GM19328 (cell line): ENCODE data around the gene CA10.

Experiments
- ATAC-seq: cut with Tn5 transposase; IDR thresholded peaks from one replicate; pipeline ENCODE4 v1.9.1; 2021; ENCODE audit warnings: mild to moderate bottlenecking, moderate library complexity; ENCODE audit not compliant: unreplicated experiment

CA10 gene

DNA sequence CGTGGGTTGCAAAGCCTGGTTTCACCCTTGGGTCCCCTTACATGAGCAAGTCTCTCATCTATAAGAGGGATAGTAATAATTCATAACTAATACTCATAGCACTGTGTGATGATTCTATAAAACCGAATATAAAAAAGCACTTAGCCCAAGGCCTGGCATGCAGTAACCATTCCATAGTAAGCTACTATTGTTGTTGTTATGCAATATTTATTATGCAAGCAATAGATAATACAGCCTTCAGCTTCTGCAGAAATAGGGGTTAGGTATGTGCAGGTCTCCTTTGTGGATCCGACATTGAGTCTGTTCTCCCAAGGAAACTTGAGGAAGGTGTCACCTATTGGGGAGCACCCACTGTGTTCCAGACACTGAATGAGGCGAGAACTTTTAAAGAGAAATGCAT is 497.1 kb downstream of the CA10 start:
- no peak for ATAC-seq

DNA sequence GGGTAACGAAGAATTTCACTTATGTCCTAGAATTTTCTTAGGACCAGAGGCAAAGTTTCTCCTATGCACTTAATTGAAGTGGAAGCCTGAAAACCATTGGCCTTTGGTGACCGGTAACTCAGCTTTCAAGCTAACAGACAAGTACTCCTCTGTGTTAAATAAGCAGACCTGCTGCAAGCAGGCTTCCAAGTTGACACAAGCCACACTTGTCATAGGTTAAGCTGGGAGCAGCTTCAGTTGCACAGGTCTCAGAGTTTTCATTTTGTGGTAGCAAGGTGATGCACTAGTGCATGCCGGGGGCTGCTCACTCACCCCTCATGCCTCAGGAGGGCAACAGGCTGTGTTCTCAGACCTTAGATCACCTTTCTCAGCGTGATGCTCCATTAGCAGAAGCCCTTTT is 498.2 kb downstream of the CA10 start:
- ATAC-seq, result no peak

DNA sequence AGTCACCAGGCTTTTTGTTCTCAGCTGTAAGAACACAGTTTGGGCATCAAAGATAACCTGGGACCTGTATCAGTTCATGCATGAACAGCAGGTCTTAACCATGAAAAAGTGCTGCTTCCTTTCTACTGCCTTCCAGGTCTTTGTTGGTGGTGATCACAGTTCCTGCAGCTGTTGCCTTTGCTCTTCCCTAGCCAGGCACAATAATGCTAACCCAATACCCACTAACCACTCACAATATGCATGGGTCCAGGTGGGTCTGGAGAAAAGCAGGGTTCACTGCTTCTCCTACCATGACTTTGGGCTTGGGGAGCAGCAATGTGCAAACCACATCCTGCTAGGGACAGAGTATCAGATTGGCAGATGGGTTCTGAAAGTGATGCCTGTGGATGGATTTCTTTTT is 501.3 kb downstream of the CA10 start:
- no peak for ATAC-seq

DNA sequence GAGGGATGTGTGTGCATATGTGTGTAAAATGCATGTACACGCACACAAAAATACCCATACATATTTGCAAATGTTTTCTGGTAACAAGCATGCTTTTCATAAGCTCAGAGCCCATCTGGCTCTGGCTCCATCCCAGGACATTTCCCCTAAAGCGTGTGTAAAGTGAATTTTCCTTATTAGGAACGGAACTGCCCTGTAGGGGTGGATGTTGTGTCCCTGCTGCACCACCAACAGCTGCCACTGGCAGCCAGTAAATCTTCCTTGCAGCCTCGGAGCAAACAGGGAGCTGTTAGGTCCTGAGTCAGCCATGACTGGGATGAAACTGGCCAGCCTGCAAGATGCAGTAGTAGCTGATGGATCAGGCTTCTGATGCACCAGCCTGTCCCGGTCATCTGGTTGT is 504.6 kb downstream of the CA10 start:
- ATAC-seq, result no peak

DNA sequence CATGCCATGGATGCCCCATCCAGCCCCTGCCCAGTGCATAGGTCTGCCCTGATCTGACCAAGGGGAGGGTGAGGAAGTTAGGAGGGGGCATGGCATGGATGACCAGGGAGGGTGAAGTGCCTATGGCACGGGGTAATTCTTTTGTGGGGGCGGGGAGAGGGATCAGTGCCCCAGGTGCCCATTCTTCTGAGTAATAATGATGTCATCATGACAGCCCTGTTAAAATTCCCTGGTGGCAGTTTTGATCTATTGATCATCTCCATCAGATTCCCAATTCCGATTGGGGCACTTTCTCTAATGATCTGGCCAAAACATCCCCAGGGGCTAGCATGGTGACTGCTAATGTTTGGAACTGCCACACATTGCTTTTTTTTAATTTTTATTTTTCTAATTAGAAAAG is 506.0 kb downstream of the CA10 start:
- no peak for ATAC-seq

DNA sequence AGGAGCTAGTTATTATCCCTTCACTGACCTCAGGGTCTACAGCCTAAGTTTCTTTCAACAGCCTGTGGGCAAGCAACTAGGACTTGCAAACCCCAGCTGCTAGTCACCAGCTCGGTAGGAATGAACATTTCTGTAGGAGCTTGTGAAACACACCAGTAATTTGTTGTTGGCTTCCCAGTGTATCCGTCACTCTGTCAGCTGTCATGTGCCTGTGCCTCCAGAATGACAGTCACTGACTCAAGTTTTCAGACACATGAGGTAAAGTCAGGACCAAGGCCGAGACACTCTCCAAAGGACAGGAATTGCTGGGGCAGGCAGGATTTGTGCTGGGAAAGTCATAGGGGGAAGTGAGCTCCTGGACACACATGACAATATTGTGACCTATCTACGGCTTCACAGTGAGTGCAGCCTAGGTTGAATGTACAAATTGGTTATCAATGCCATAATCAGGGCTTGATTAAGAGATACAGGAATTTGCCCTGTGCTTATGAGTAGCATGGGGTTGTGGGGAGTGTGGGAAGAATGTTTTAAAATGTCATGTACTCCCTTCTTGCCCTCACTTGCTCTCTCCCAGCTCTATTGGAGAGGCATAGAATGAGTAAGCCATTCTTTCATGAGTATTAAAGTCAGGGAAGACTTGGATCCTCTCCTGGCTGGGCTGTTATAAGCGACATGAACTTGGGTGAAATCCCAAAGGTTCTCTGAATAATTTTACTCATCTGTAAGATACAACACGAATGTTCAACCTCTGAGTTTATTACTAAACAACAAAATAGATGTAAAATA is 506.8 kb downstream of the CA10 start:
- no peak for ATAC-seq

DNA sequence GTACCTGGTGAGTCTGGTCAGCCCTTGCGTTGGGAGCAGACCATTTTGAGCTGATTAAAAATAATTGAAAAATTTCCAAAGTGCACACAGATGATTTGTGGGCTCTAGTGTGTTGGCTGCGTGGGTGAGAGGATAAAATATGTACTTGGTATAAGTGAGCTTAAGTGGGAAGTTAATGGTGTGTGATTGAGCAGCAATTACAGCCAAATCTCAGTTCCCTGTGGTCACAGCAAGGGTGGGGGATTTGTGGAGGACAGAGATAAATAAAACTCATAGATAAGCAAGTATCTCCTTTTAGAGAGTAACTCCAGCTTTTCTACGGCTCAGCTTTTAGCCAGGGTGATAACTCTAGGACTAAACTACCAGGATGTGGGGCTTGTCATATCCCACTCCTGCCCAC is 507.7 kb downstream of the CA10 start:
- no peak for ATAC-seq

DNA sequence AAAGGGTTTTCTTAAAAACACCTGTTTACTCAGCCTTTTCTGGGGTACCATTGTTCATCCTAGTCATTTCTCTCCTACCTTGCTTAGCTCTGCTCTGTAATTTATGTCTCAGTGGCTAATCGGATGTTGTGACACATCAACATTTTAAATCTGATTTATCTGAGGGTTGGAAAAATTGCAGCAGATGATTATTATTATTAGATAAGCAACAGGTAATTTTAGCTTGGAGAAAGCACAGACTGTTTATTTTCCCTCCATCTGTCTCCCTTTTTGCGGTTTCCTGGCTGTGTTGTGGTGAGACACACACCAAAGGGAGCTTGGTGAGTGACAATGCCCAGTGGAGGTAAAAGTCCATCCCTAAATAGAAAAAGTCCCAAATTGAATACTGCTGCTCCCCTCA is 508.3 kb downstream of the CA10 start:
- no peak for ATAC-seq

DNA sequence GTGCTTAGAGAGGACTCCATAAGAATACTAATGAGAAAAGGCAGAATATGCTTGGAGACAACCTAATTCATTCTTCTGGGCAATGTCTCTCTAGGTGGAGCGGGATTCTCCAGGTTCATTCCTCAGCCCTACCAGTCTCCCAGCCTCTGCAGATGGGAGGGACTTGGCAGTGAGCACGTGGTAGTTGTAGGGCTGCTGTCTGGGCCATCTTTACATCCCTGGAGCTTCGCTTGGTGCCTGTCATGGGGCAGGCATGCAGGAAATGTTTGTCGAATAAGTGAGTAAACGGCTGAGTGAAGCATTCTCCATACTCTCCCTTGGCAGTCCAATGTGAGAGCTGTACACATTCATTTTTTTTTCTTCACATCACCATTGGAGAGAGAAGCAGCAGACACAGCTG is 510.7 kb downstream of the CA10 start:
- no peak for ATAC-seq

DNA sequence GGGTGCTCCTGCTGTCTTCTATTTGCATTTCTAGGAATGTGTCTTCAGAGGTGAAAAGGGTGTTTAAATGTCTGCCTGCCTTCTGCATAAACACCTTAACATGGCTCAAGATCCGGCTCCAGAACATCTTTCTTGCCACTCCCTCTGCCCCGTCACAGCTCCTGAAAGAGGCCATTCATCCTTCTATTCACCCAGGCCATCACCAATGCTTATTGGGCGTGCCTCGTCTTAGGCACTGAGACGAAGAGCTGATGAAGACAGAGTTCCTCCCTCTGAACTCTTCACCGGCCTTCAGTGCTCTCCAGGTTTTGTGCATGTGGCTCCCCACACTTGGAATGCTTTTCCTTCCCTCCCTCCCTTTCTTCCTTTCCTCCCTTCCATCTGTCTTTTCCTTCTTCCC is 511.4 kb downstream of the CA10 start:
- no peak for ATAC-seq

DNA sequence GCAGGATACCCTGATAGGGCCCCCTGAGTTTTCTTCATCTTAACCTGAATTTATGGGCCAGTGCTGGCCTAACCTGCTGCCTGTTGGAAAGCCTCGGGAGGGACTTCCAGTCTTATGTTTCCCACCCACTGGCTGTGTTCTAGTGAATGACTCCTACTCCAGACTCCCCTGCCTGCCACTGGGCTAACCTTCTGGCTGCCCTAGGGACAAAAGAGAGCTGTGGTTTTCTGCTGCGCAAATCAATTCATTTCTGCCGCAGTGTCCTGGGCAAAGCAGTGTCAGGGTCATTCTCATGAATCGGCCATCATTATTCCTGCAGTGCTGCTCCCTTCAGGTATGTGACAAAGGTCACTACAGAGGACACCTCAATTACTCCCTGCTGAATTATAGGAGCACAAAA is 512.0 kb downstream of the CA10 start:
- no peak for ATAC-seq

DNA sequence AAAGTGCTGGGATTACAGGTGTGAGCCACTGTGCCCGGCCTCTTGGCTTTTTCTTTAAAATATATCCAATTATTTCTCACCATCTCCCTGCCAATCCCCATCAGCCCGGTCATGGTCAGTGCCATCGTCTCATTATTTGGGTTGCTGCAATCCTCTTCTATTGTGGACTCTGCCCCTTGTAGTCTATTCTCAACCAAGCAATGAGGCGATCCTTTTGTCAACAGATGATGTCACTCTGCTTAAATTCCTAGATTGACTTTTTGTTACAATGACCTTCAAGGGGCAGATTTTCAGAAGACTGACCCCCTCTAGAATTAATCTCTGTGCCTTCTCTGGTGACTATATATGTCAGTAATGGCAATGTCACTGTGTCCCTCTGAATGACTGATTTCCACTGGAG is 513.5 kb downstream of the CA10 start:
- ATAC-seq, result no peak

DNA sequence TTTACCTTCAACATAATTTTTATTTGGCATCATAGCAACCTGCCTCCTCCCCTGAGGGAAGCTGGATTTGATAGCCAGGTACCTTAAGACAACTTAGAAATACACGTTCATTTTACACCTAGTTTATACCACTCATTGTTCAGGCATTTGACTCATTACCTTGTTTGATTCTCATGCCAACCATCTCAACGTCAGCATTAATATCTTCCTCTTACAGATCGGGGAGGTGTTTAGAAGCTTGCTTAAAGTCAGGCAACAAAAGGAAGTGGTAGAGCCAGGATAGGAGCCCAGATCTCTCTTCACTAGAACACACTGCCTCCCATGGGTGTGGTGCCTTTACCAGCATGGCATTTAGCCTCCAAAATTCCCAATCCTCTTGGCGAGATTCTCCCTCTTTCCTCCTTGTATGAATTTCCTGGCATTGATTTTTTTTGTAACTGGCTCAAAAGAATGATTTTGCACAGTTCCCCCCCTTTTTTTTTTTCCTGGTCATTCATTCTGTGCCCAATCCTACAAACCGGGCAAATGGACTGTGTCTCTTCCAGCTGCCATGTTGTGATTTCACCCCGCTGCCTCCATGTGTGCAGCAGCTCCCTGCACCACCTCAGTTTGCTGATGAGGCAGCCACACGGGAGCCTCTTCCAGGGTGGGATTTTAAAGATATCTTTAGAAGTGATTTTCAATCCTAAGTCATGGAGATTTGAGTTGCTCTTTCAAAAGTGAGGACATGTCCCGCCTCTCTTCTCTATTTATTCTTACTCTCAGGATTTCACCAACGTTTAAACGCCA is 514.6 kb downstream of the CA10 start:
- no peak for ATAC-seq

DNA sequence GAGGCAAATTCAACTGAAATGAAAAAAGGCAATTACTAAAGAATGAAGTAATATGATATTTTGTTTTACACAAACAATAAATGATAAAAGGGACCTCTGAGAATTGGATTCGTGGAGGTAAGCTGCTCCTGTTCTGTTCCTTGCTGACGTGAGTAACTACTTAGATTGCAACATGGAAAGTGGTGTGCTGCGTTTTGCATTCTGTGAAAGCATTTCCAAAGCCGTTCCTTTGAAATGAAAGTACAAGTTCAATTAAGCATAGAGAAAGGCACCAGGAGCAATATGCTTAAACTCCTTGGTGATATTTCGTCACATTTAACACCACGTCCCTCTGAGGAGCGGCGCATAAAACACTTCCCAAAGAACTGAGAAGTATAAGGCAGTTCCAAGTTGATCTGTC is 516.5 kb downstream of the CA10 start:
- ATAC-seq, result no peak

DNA sequence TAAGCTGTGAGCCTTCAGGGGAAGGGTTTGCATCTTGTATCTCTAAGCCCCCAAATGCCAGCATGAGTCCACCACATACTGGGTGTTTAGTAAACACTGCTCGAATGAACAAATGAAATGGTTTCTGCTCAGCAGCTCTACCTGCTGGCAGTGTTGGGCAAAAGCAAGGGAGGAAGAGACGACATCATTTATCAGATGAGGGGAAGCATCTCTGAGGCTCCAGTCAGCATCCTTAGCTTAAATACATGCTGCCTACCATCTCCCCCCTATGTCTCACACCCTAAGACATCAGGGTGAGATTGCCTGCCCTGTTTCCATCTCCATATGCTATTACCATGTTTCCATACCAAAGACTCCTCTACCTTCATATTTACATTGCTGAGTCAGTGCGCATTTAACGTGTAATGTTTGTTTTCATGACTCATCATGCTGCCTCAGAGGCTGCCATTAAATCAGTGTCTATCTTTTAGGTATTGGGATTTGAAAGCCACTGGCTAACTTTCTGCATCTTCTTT is 518.3 kb downstream of the CA10 start:
- no peak for ATAC-seq

DNA sequence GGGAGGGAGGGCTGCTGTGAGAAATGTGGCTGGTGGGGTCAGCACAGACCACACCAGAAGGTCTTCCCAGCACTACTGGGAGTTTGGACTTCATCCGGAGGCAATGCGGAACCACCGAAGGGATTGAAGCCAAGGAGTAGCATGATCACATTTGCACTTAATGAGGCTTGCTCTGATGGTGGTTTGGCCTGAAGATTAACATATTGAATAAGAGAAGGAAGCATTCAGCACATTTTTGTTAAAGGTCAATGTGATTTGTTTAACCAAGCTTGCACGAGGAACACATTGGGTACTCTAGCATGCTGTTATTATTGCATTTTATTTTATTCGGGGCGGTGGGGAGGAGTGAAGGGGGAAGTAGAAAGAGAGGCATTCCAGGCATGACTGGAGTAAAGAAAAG is 519.5 kb downstream of the CA10 start:
- ATAC-seq, result no peak

DNA sequence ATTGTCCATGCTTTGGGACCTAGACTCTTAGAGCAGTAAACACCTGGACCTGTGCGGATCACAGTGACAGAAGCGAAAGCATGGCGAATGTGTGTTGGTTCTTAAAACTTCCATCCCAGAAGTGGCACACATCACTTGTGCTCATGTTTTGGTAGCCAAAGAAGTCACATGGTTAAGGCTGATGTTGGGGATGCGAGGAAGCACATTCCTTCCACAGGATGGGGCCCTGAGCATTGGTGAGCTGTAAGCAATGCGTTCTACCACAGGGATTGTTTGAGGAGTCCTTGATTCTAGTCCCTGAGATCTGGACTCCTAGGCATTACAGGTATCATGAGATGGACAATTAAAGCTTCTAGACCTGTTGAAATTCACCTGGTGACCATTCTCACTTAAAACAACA is 522.2 kb downstream of the CA10 start:
- ATAC-seq, result no peak

DNA sequence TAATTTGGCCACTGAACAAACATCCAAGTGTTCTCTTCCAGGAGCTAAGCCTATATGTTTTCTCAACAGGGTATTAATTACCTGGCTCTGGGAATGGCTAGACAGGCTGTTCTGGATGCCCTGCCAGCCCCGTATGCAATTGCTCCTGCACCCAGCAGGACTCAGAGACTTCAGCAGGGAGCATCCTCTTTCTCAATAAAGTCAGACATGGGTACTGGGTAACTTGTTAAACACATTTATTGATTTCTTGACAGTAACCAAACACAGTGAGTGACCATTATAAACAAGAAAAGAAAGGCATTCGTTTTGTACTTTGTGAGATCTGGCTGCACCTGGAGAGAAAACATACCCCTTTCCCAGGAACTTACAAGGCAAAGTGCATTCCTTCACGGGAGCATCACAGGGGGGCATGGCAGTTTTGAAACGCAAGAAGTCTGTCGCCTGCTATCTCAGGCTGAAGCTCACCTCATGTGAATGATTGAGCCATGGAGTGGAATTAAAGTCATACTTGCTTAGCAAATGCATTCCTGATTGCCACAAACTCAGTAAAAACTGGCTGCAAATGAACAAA is 528.3 kb downstream of the CA10 start:
- ATAC-seq, result no peak

DNA sequence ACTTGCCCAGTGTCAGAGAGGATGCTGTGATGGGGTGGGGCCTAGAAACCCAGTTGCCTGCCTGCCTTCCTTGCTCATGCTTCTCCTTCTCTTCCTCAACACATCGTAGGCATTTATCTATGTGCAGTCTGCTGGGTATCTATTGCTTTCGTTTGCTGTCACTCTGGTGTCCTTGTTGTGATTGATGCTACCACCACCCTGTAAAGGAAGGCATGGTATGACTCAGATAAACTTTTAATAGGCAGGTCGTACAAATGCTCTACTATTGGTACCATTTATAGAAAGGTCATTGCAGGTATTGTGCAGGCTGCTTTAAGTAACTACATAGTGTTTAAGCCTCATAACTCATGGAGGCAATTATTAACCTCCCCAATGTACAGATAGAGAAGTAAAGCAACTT is 529.3 kb downstream of the CA10 start:
- ATAC-seq, result no peak

DNA sequence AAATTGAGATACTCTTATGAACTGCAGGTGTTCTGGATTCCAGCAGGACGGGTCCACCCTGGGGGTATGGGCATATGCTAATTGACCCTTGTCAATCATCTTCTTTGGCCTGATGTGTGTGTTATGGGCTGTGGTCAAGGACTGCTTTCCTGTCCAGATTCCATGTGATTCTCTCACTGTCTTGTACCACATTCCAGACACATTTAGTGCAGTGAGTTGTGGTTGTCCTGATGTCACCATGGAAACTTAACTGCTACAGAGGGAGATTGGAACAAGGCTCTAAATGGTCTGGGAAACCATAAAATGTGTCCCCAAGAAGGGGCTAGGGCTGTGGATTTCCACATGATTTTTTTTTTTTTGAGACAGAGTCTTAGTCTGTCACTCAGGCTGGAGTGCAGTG is 530.7 kb downstream of the CA10 start:
- no peak for ATAC-seq

DNA sequence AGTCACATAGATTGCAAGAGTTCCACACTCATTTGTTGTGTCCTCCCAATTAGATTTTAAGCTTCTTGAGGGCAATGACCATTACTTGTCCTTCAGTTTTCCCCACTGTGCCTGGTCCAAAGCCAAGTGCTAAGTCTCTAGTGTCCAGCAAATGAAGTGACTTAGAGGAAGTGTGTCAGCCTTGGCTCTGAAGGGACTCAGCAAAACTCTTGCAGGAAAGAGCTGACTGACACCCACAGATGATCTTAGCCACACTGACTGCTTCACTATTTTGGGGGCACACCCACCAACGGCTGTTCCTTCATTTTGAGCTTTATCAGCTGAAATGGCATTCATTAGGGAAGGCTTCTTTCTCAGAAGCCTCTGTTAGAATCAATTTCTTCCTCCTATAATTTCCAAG is 540.0 kb downstream of the CA10 start:
- ATAC-seq, result no peak

DNA sequence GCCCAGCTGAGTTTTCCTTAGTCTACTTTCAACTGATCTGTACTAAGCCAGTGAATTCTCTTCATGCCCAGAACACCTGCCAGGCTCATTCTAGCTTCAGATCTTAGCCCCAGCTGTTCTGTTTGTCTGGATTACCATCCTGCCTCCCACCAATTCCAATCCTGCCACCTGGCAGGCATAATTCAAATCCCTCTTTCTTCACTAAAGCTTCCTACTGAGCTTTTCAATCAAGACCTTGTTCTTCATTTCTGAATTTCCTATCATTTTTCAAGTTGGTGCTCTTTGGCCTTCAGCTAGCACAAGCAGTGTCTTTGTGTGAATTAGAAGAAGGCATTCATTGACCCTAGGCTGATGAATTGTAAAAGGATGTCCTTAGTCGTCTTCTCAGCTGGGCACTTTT is 540.5 kb downstream of the CA10 start:
- ATAC-seq, result no peak
